ENCODE data around the gene P2RY2.

DNA sequence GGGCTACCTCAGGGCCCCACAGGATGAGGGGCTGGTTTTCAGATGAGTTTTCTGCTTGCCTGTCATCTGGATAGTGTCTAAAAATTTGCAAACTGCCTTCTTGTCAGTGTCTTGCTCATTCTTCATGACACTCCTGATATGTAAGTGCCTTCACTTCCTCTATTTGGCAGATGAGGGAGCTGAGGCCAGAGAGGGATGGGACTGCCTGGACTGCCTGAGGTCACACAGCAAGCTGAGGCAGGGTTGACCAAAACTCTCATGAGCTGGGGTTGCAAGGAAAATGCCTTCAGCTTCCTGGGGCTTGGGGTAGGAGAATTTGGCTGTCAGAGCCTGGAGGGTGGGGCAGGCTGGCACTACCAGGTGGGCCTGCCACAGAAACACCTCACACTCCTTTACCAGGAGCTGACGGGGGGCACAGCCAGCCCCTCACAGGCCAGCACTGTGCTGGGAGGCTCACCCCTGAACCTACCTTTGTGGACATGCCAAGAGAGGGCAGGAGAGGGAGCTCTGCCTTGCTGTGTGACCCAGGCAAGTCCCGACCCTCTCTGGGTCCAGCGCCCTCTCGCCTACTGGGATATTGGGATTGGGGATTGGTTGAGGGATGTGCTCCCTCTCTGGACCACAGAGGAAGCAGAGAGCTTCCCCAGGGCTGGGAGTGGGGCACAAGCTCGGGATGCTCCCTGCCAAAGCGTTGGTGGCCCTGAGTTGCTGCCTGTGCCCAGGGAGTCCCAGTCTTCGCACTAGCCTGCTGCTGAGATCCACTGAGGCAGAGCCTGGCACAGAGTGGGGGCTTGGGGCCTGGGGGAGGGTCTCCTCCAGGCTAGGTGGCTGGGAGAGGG lies 52.2 kb downstream of the P2RY2 start:
- no peak for TF ChIP-seq ZNF423 (CRISPR knock-in tag; IDR thresholded peaks at IDR 0.05)
- TF ChIP-seq, protein P1, sequence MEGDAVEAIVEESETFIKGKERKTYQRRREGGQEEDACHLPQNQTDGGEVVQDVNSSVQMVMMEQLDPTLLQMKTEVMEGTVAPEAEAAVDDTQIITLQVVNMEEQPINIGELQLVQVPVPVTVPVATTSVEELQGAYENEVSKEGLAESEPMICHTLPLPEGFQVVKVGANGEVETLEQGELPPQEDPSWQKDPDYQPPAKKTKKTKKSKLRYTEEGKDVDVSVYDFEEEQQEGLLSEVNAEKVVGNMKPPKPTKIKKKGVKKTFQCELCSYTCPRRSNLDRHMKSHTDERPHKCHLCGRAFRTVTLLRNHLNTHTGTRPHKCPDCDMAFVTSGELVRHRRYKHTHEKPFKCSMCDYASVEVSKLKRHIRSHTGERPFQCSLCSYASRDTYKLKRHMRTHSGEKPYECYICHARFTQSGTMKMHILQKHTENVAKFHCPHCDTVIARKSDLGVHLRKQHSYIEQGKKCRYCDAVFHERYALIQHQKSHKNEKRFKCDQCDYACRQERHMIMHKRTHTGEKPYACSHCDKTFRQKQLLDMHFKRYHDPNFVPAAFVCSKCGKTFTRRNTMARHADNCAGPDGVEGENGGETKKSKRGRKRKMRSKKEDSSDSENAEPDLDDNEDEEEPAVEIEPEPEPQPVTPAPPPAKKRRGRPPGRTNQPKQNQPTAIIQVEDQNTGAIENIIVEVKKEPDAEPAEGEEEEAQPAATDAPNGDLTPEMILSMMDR (IDR thresholded peaks at IDR 0.05), result no peak

Data from WTC11 (cell line).